SKM-1 (cell line): ENCODE results near the gene HOXD8.

Source experiments
- DNase-seq: peaks from one replicate; lab custom pipeline; 2025; ENCODE audit not compliant: unreplicated experiment; lab: John Stamatoyannopoulos, UW

HOXD8 gene

GRCh38 chr2:176128982-176129796 is at the start of gene HOXD8:
HOXD8 (plus strand) TSS chr2:176129705; CDS start chr2:176130367, 662 bp downstream.
- DNase-seq = no peak

- DNase-seq = no peak
Measured at GRCh38 chr2:176079831-176080539, 49.5 kb upstream of the HOXD8 start.

- no peak for DNase-seq
Measured at GRCh38 chr2:176080540-176081375, 48.7 kb upstream of the HOXD8 start.

GRCh38 chr2:176081376-176081836 is 48.1 kb upstream of the HOXD8 start:
- no peak for DNase-seq

- no peak for DNase-seq
Measured at GRCh38 chr2:176081837-176082524, 47.5 kb upstream of the HOXD8 start.

- no peak for DNase-seq
Measured at GRCh38 chr2:176082525-176082823, 47.0 kb upstream of the HOXD8 start.

- DNase-seq = no peak
Measured at GRCh38 chr2:176082824-176083751, 46.4 kb upstream of the HOXD8 start.

- no peak for DNase-seq
Measured at GRCh38 chr2:176083796-176084261, 45.7 kb upstream of the HOXD8 start, which contains the start of gene EVX2. EVX2 (minus strand) TSS chr2:176083962; CDS start chr2:176083776, 186 bp downstream.

GRCh38 chr2:176084611-176085119 is 44.8 kb upstream of the HOXD8 start:
- DNase-seq = no peak

- no peak for DNase-seq
Measured at GRCh38 chr2:176085120-176085788, 44.3 kb upstream of the HOXD8 start.

- DNase-seq = no peak
Measured at GRCh38 chr2:176085861-176086771, 43.4 kb upstream of the HOXD8 start.

- no peak for DNase-seq
Measured at GRCh38 chr2:176087330-176088047, 42.0 kb upstream of the HOXD8 start.

- DNase-seq = no peak
Measured at GRCh38 chr2:176088048-176088936, 41.2 kb upstream of the HOXD8 start.

GRCh38 chr2:176088937-176089842 is 40.3 kb upstream of the HOXD8 start:
- DNase-seq = no peak

GRCh38 chr2:176089843-176090395 is 39.6 kb upstream of the HOXD8 start:
- DNase-seq = no peak
